WTC11 (cell line): ENCODE data around the gene ZNHIT2.

Experiments used
- CTCF ChIP-seq: fragments of 200-600 bp; IDR thresholded peaks from 2 replicates; pipeline ENCODE4 v1.8.0; 2022; ENCODE audit warnings: antibody characterized with exemption
- JUN ChIP-seq: sonication (generic); formaldehyde crosslinking; IDR thresholded peaks from 2 replicates; pipeline ENCODE4 v1.8.0; 2023; ENCODE audit warnings: mild to moderate bottlenecking, missing genetic modification reagents

- TF ChIP-seq CTCF = no peak
- TF ChIP-seq JUN = no peak
Observed at GRCh38 chr11:65107078-65107477, 10.4 kb downstream of the ZNHIT2 start.
